GM12892 (cell line): ENCODE results near the gene ZCCHC8.
"Not testable (repeated sequence)": the region's sequence is repeated elsewhere in the genome, so short reads cannot be mapped to it uniquely, and the experiment has no call there.

Experiments used
- DNase-seq: peaks from one replicate; pipeline ENCODE4 v3.0.0; 2011; ENCODE audit not compliant: insufficient read length
- FAIRE-seq: peaks from 2 replicates; lab custom pipeline; 2011; peaks lifted over from hg19 to GRCh38; lab: Jason Lieb, UNC
- POLR2A ChIP-seq: IDR thresholded peaks from 2 replicates; pipeline ENCODE4 v1.6.1; 2011; ENCODE audit warnings: low read depth, low read length, control low read depth
- POLR2AphosphoS5 ChIP-seq: IDR thresholded peaks from 2 replicates; pipeline ENCODE4 v1.6.1; 2011; ENCODE audit warnings: low read depth, low read length, control low read depth
- TAF1 ChIP-seq: IDR thresholded peaks from 2 replicates; pipeline ENCODE4 v1.6.1; 2011; ENCODE audit warnings: low read depth, mild to moderate bottlenecking, control low read depth, low read length, borderline replicate concordance

The ZCCHC8 gene

GRCh38 chr12:122506393-122506938 is 5.7 kb upstream of the ZCCHC8 start:
- DNase-seq (no peak), FAIRE-seq (no peak)

GRCh38 chr12:122505419-122506051 is 4.8 kb upstream of the ZCCHC8 start:
- DNase-seq (no peak), FAIRE-seq (no peak)
- TF ChIP-seq POLR2AphosphoS5 (no peak; the same call in 1 of the 2 replicates), POLR2A (no peak), TAF1 (no peak)

More at GRCh38 chr12:122506393-122506938, 5.7 kb upstream of the ZCCHC8 start:
- TF ChIP-seq POLR2AphosphoS5 (0 out of 2 replicates have a peak, but pooled peaks have one; percentile 29), TAF1 (no peak)

GRCh38 chr12:122503783-122504590 is 3.3 kb upstream of the ZCCHC8 start:
- FAIRE-seq (no peak), DNase-seq (no peak)
- 0 out of 2 replicates have a peak, but pooled peaks have one; percentile 54 for TF ChIP-seq POLR2A
- no peak; the same call in 1 of the 2 replicates for TF ChIP-seq POLR2AphosphoS5

GRCh38 chr12:122503147-122503751 is 2.5 kb upstream of the ZCCHC8 start:
- FAIRE-seq, result no peak
- DNase-seq, result no peak
- no peak for TF ChIP-seq TAF1
- TF ChIP-seq POLR2AphosphoS5, result peak; percentile 21; the same call in 1 of the 2 replicates
- TF ChIP-seq POLR2A, result no peak; the same call in 1 of the 2 replicates

GRCh38 chr12:122501489-122501989 is 807 bp upstream of the ZCCHC8 start:
- no peak for TF ChIP-seq TAF1
- TF ChIP-seq POLR2AphosphoS5, result no peak
- no peak for TF ChIP-seq POLR2A
- FAIRE-seq (no peak), DNase-seq (no peak)

GRCh38 chr12:122499991-122500684 is 594 bp downstream of the ZCCHC8 start:
- FAIRE-seq (no peak), DNase-seq (peak; percentile 19)
- TF ChIP-seq TAF1 (0 out of 2 replicates have a peak, but pooled peaks have one; percentile 25), POLR2AphosphoS5 (no peak), POLR2A (no peak)

- DNase-seq, result no peak
- FAIRE-seq, result no peak
- no peak for TF ChIP-seq POLR2AphosphoS5
- no peak for TF ChIP-seq TAF1
- no peak for TF ChIP-seq POLR2A
These were observed 5.5 kb downstream of the ZCCHC8 start for GRCh38 chr12:122495258-122495657.

GRCh38 chr12:122493222-122493621 is 7.5 kb downstream of the ZCCHC8 start:
- DNase-seq, FAIRE-seq: not testable (repeated sequence)

- no peak for DNase-seq
- no peak for TF ChIP-seq POLR2A
- no peak for TF ChIP-seq POLR2AphosphoS5
- TF ChIP-seq TAF1, result no peak
- FAIRE-seq, result no peak
These were observed 8.7 kb downstream of the ZCCHC8 start for GRCh38 chr12:122491991-122492390.

GRCh38 chr12:122489038-122489437 is 11.7 kb downstream of the ZCCHC8 start:
- no peak for DNase-seq
- FAIRE-seq, result no peak
- TF ChIP-seq TAF1 (no peak), POLR2AphosphoS5 (no peak), POLR2A (no peak)

- FAIRE-seq, DNase-seq: not testable (repeated sequence)
These were observed 12.9 kb downstream of the ZCCHC8 start for GRCh38 chr12:122487807-122488206.
